HCT116 (cell line): ENCODE data around the gene ARL5A.

ENCODE experiments used
- EZH2phosphoT487 ChIP-seq: fragments of 200-600 bp; IDR thresholded peaks from 2 replicates; pipeline ENCODE4 v1.6.1; 2018; ENCODE audit warnings: antibody characterized with exemption, borderline replicate concordance
- TF ChIP-seq, protein P1 (sequence below): IDR thresholded peaks from 2 replicates; pipeline ENCODE4 v1.6.1; 2012

DNA sequence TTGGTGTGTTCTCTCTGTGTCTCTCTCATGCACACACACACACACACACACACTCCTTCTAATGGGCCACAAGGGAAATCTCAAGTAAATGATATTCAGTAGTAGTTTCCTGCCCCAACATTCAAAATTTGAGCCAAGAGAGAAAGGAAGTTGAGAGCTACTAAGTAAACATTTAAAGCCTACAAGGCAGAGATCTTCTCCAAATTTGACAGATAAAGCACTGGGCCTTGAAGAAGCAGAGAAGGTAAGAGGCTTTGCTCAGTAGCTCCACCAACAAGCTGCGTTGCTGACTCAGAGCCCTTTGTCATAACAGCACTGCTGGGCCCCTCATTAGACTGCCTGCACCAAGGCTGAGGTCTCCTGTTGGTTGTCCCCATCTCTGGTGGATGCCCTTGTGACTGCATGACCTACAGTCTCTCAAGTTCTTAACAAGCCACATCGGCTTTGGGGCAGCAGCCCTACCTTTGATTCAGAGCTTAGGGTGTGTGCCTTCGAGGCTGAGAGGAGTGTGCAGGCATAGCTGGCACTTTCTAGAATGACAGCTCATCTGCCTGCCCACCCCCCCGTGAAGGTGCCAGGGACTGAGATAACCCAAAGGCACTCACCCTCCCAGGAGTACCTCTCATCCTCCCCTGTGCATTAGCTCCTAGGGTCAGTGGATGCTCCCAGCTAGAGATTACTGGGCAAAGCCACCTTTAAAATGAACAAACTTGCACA, 61.6 kb downstream of the ARL5A start:
- no peak for TF ChIP-seq EZH2phosphoT487
- TF ChIP-seq, protein P1, sequence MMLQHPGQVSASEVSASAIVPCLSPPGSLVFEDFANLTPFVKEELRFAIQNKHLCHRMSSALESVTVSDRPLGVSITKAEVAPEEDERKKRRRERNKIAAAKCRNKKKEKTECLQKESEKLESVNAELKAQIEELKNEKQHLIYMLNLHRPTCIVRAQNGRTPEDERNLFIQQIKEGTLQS = no peak
